Activated B cell treated with CpG ODN at 0.5 μM for 24 hours (primary cell): ENCODE measurements around the gene TNF. TPM values are rescaled to one million over a fixed set of nuclear protein-coding genes. Genes with fewer than 3 reads are reported as not detected.

Experiments
- ATAC-seq: fragments of 200-7000 bp; cut with Tn5 transposase; one replicate; pipeline ENCODE4 v1.10.0; 2021; ENCODE audit warnings: low read depth, mild to moderate bottlenecking, moderate library complexity
- CTCF ChIA-PET: fragments of 350-600 bp; sonication (Branson Sonifier 250); formaldehyde crosslinking; loops from one replicate; lab custom pipeline; 2021; ENCODE audit warnings: antibody characterized with exemption; lab: Charles Lee
- POLR2A ChIA-PET: fragments of 350-600 bp; sonication (Branson Sonifier 250); formaldehyde crosslinking; loops from one replicate; lab custom pipeline; 2021; ENCODE audit warnings: antibody characterized with exemption; lab: Charles Lee
- DNase-seq: peaks from one replicate; pipeline ENCODE4 v3.0.0; 2022
- H3K27ac Mint-ChIP-seq: one replicate; pipeline ENCODE4 v1.8.0; 2020; ENCODE audit warnings: mixed read lengths
- H3K27me3 Mint-ChIP-seq: one replicate; pipeline ENCODE4 v1.8.0; 2021; ENCODE audit warnings: mixed read lengths
- H3K36me3 Mint-ChIP-seq: one replicate; pipeline ENCODE4 v1.8.0; 2021; ENCODE audit warnings: low read depth, mixed read lengths
- H3K4me1 Mint-ChIP-seq: one replicate; pipeline ENCODE4 v1.8.0; 2021; ENCODE audit warnings: mixed read lengths
- H3K4me3 Mint-ChIP-seq: one replicate; pipeline ENCODE4 v1.8.0; 2020; ENCODE audit warnings: mild to moderate bottlenecking, mixed read lengths
- H3K9me3 Mint-ChIP-seq: one replicate; pipeline ENCODE4 v1.8.0; 2020; ENCODE audit warnings: mixed read lengths
- intact Hi-C: fragments of 100-400 bp; cut with micrococcal nuclease; formaldehyde crosslinking; loops from one replicate; pipeline ENCODE4 v1.15.1; 2024
- total RNA-seq: library from RNA; stranded (reverse); gene quantifications from 2 replicates; pipeline ENCODE4 v1.2.3, GENCODE V29; 2022
- TF ChIP-seq, protein P1 (sequence below): fragments of 200-600 bp; IDR thresholded peaks from one replicate; pipeline ENCODE4 v1.8.0; 2022; ENCODE audit warnings: antibody characterized with exemption, mild to moderate bottlenecking

Gene TNF
- total RNA-seq, 1 donor from 2014 or later, result 139 TPM

GRCh38 chr6:31529329-31530150 lies 45.8 kb upstream of the TNF start:
- no peaks in the 10 kb centered on the region for H3K27me3 Mint-ChIP-seq
- intact Hi-C loops, result no loop called here
- peaks cover 54% of the 10 kb centered on the region for H3K36me3 Mint-ChIP-seq
- ATAC-seq (peak; percentile 21), DNase-seq (no peak)
- ChIA-PET POLR2A (interaction anchor here (0.6 to 1.1 kb wide), 3 partner anchors 9 to 222 kb away, joined by 3 to 5 read pairs (median 3); partner anchors contain the start of gene DDX39B), CTCF (no interaction called here)
- no peaks in the 10 kb centered on the region for H3K9me3 Mint-ChIP-seq
- H3K4me3 Mint-ChIP-seq, result no peak overlapping the region
- peaks cover 3% of the 10 kb centered on the region for H3K4me1 Mint-ChIP-seq
- TF ChIP-seq, protein P1, sequence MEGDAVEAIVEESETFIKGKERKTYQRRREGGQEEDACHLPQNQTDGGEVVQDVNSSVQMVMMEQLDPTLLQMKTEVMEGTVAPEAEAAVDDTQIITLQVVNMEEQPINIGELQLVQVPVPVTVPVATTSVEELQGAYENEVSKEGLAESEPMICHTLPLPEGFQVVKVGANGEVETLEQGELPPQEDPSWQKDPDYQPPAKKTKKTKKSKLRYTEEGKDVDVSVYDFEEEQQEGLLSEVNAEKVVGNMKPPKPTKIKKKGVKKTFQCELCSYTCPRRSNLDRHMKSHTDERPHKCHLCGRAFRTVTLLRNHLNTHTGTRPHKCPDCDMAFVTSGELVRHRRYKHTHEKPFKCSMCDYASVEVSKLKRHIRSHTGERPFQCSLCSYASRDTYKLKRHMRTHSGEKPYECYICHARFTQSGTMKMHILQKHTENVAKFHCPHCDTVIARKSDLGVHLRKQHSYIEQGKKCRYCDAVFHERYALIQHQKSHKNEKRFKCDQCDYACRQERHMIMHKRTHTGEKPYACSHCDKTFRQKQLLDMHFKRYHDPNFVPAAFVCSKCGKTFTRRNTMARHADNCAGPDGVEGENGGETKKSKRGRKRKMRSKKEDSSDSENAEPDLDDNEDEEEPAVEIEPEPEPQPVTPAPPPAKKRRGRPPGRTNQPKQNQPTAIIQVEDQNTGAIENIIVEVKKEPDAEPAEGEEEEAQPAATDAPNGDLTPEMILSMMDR, result no peak
- no peak overlapping the region for H3K27ac Mint-ChIP-seq

- Mint-ChIP-seq H3K9me3 (no peaks in the 10 kb centered on the region), H3K27ac (no peak overlapping the region), H3K4me1 (peaks cover 4% of the 10 kb centered on the region), H3K4me3 (no peak overlapping the region), H3K36me3 (peaks cover 65% of the 10 kb centered on the region), H3K27me3 (no peaks in the 10 kb centered on the region)
- TF ChIP-seq, protein P1, result no peak
- ATAC-seq (no peak), DNase-seq (no peak)
- ChIA-PET POLR2A (interaction anchor here (2.1 kb wide), 1 partner anchor 11 kb away, joined by 14 read pairs; no protein-coding TSS in a partner anchor), CTCF (no interaction called here)
- intact Hi-C loops, result no loop called here
Measured at GRCh38 chr6:31530659-31531058, 44.7 kb upstream of the TNF start.

DNA sequence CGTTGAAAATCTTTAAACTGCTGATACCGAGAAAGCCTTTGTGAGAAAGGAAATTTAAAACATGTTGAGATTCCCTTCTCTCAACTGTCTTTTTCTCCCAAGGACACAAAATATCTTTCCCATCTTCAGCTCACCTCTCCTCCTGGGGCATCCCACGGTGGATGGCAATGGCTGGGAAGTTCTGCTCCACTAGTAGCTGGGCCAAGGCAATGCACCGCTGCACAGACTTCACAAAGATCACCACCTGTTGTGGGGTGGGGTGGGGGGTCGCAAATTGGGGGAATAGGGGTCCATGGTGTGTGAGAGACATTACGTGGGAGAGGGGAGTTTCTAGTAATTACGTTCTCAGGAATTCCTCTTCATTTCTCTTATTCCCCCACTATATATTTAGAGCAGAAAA lies 44.2 kb upstream of the TNF start:
- ChIA-PET CTCF (no interaction called here), POLR2A (interaction anchor here (2.1 kb wide), 1 partner anchor 10 kb away, joined by 14 read pairs; no protein-coding TSS in a partner anchor)
- Mint-ChIP-seq H3K4me1 (peaks cover 6% of the 10 kb centered on the region), H3K36me3 (peaks cover 70% of the 10 kb centered on the region), H3K27ac (no peak overlapping the region), H3K4me3 (no peak overlapping the region), H3K27me3 (no peaks in the 10 kb centered on the region), H3K9me3 (no peaks in the 10 kb centered on the region)
- intact Hi-C loops, result no loop called here
- no peak for DNase-seq
- TF ChIP-seq, protein P1, result no peak
- no peak for ATAC-seq

DNA sequence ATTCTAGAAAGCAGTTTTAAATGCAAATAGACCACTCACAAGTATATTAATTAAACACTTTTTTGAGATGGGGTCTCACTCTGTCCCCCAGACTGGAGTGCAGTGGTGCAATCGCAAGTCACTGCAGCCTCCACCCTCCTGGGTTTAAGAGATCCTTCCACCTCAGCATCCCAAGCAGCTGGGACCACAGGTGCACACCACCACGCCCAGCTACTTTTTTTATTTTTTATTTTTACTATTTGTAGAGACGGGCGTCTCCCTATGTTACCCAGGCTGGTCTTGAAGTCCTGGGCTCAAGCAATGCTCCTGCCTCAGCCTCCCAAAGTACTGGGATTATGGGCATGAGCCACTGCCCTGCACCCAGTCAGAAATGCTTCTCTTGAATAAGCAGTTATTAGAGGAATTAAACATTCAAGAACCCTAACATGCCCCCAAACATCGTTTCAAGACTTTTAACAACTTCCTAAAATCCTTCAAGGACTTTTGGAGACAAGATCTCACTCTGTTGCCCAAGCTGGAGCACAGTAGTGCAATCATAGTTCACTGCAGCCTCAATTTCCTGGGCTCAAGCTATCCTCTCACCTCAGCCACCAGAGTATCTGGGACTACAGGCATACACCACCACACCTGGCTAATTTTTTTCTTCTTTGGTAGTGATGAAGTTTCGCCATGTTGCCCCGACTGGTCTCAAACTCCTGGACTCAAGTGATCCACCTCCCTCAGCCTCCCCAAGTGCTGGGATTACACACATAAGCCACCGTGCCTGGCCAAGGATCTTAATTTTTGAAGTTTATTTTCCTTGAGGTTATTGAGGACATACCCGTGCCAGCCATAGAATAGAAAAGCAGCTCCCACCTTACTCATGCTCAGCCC lies 43.4 kb upstream of the TNF start:
- intact Hi-C loops, result no loop called here
- ATAC-seq, result no peak
- peaks cover 6% of the 10 kb centered on the region for H3K4me1 Mint-ChIP-seq
- POLR2A ChIA-PET, result interaction anchor here (0.6 to 2.1 kb wide), 4 partner anchors 9 to 338 kb away, joined by 3 to 14 read pairs (median 4); partner anchors contain the start of gene BAG6
- DNase-seq, result no peak
- H3K27me3 Mint-ChIP-seq, result no peaks in the 10 kb centered on the region
- peaks cover 77% of the 10 kb centered on the region for H3K36me3 Mint-ChIP-seq
- H3K4me3 Mint-ChIP-seq, result no peak overlapping the region
- CTCF ChIA-PET, result no interaction called here
- TF ChIP-seq, protein P1, result no peak
- no peak overlapping the region for H3K27ac Mint-ChIP-seq
- H3K9me3 Mint-ChIP-seq, result no peaks in the 10 kb centered on the region
